ENCODE results near the gene TRIP10. TPM values are rescaled to one million over a fixed set of nuclear protein-coding genes. Genes with fewer than 3 reads are reported as not detected.

The TRIP10 gene
- polyA plus RNA-seq, 3 donors from 2014 or later: 0.86 to 1.5 TPM; not detected in 1

DNA sequence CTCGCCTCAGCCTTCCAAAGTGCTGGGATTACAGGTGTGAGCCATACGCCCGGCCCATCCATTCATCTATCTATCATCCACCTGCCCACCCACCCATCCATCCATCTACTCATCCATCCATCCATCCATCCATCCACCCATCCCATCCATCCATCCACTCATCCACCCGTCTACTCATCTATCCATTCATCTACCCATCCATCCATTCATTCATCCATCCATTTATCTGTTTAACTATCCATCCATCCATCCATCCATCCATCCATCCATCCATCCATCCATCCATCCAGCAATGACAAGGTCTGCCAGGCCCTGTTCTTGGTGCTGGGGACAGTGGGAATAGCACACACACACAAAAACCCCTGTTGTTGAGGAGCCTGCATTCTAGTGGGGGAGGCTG is 37.5 kb downstream of the TRIP10 start:
- Mint-ChIP-seq H3K27ac (peak overlapping the region; percentile 74 to 95 (median 88)), H3K4me3 (peak overlapping the region; percentile 23 to 75 (median 47)), H3K4me1 (peaks cover 70 to 77% of the 10 kb centered on the region in 2 donors)

DNA sequence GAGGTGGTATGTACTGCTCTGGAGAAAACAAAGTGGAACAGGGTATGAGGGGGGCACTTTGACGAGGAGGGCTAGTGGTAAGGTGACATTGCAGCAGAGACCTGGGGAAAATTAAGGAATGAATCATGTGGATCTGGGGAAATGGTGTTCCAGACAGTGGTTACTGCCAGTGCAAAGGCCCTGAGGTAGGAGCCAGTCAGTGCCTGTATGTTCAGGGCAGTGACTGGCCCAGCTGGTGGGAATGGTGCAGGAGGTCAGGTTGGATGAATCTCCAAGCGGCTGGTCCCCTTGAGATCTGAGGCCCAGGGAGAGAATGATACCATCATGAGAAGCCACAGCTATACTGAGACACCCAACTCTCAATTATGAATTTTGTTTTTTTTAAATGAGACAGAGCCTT is 38.0 kb downstream of the TRIP10 start:
- Mint-ChIP-seq H3K4me3 (peak overlapping the region; percentile 20 to 75 (median 47)), H3K27ac (peak overlapping the region; percentile 81 to 95 (median 92)), H3K9me3 (no peaks in the 10 kb centered on the region)

More for the DNA sequence above, 37.5 kb downstream of the TRIP10 start:
- no peak for DNase-seq
- Mint-ChIP-seq H3K27me3 (ENCODE audit: low read depth in 3 of 3) (peaks cover 2 to 18% (median 8%) of the 10 kb centered on the region in 3 donors), H3K36me3 (peaks cover 20 to 32% (median 21%) of the 10 kb centered on the region in 3 donors), H3K9me3 (no peaks in the 10 kb centered on the region)

DNA sequence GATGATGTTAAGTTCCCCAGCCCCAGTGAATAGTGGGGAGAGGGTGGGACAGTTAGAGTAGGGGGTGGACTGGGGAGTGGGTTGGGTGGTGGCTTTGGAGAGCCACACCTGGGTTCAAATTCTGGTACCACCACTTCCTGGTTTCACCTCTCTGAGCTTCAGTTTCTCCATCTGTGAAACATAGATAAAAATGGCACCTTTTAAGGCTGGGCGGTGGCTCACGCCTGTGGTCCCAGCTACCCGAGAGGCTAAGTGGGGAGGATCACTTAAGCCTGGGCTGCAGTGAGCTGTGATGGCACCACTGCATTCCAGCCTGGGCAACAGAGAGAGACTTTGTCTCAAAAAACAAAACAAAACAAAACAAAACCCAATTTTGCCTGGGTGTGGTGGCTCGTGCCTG is 38.9 kb downstream of the TRIP10 start:
- peak in 2 of 3 donors; percentile 22 to 31 for DNase-seq
- peaks cover 2 to 10% (median 2%) of the 10 kb centered on the region in 3 donors for H3K27me3 Mint-ChIP-seq (ENCODE audit: low read depth in 3 of 3)
- peak overlapping the region; percentile 84 to 95 (median 92) for H3K27ac Mint-ChIP-seq
- peaks cover 66 to 71% of the 10 kb centered on the region in 2 donors for H3K4me1 Mint-ChIP-seq
- no peaks in the 10 kb centered on the region for H3K9me3 Mint-ChIP-seq
- H3K36me3 Mint-ChIP-seq: peaks cover 20 to 32% (median 21%) of the 10 kb centered on the region in 3 donors
- peak overlapping the region; percentile 63 to 78 (median 71) for H3K4me3 Mint-ChIP-seq

More for the DNA sequence above, 38.0 kb downstream of the TRIP10 start:
- no peak for DNase-seq
- Mint-ChIP-seq H3K4me1 (peaks cover 66 to 73% of the 10 kb centered on the region in 2 donors), H3K27me3 (ENCODE audit: low read depth in 3 of 3) (peaks cover 2 to 14% (median 4%) of the 10 kb centered on the region in 3 donors), H3K36me3 (peaks cover 20 to 32% (median 21%) of the 10 kb centered on the region in 3 donors)

DNA sequence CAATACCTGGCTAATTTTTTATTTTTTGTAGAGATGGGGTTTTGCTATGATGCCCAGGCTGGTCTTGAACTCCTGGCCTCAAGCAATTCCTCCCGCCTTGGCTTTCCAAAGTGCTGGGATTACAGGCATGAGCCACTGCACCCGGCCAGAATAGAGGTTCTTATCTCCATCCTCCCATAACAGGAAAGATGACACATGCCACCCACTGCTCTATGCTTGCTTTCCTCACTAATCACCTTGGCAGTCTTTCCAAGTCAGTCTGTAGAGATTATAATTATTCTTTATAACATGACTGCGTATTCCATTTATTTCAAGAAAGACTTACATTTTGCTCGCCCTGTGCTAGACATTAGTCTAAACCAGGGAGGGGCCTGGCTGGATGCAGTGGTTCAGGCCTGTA is 39.7 kb downstream of the TRIP10 start:
- peaks cover 0 to 10% (median 2%) of the 10 kb centered on the region in 3 donors for H3K27me3 Mint-ChIP-seq (ENCODE audit: low read depth in 3 of 3)
- DNase-seq: no peak
- peaks cover 20 to 32% (median 21%) of the 10 kb centered on the region in 3 donors for H3K36me3 Mint-ChIP-seq
- H3K4me3 Mint-ChIP-seq: peak overlapping the region in 1 of 5 donors; percentile 30
- no peaks in the 10 kb centered on the region for H3K9me3 Mint-ChIP-seq
- peak overlapping the region; percentile 35 to 94 (median 87) for H3K27ac Mint-ChIP-seq
- H3K4me1 Mint-ChIP-seq: peaks cover 64 to 69% of the 10 kb centered on the region in 2 donors

DNA sequence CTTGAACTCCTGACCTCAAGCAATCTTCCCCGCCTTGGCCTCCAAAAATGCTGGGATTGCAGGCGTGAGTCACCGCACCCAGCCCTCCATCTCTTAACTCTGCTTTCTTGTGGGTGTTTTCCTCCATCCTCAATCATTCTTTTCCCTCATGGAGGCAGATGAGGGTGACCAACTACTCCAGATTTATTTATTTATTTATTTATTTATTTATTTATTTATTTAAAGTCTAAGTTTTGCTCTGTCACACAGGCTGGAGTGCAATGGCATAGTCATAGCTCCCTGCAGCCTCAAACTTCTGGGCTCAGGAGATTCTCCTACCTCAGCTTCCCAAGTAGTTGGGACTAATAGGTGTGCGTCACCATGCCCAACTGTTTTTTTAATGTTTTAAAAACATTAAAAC is 47.9 kb downstream of the TRIP10 start:
- Mint-ChIP-seq H3K36me3 (peaks cover 11 to 18% (median 16%) of the 10 kb centered on the region in 3 donors), H3K27ac (peak overlapping the region in 1 of 6 donors; percentile 44), H3K9me3 (no peaks in the 10 kb centered on the region), H3K4me3 (no peak overlapping the region), H3K4me1 (peaks cover 48 to 60% of the 10 kb centered on the region in 2 donors), H3K27me3 (ENCODE audit: low read depth in 3 of 3) (peaks cover 0 to 3% (median 1%) of the 10 kb centered on the region in 3 donors)
- DNase-seq: no peak

DNA sequence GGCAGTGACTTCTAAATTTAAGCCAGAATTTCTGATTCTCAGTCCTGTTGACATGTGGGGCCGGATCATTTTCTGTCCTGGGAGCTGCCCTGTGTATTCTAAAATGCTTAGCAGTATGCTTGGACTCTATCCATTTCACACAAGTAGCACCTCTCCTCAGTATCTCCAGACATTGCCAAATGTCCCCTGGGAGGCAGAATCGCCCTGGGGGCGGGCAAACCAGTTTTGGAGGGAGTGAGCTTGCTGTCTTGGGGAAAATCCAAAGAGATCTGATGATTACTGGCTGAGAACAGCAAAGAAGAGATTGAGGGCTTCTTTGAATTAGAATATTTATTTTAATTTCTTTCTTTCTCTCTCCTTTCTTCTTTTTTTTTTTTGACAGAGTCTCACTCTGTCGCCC is 49.4 kb downstream of the TRIP10 start:
- Mint-ChIP-seq H3K9me3 (no peaks in the 10 kb centered on the region), H3K27ac (peak overlapping the region in 5 of 6 donors; percentile 13 to 73 (median 42)), H3K4me1 (peaks cover 57 to 74% of the 10 kb centered on the region in 2 donors), H3K4me3 (no peak overlapping the region), H3K27me3 (ENCODE audit: low read depth in 3 of 3) (peaks cover 0 to 3% (median 1%) of the 10 kb centered on the region in 3 donors), H3K36me3 (peaks cover 11 to 21% (median 18%) of the 10 kb centered on the region in 3 donors)
- DNase-seq: no peak

DNA sequence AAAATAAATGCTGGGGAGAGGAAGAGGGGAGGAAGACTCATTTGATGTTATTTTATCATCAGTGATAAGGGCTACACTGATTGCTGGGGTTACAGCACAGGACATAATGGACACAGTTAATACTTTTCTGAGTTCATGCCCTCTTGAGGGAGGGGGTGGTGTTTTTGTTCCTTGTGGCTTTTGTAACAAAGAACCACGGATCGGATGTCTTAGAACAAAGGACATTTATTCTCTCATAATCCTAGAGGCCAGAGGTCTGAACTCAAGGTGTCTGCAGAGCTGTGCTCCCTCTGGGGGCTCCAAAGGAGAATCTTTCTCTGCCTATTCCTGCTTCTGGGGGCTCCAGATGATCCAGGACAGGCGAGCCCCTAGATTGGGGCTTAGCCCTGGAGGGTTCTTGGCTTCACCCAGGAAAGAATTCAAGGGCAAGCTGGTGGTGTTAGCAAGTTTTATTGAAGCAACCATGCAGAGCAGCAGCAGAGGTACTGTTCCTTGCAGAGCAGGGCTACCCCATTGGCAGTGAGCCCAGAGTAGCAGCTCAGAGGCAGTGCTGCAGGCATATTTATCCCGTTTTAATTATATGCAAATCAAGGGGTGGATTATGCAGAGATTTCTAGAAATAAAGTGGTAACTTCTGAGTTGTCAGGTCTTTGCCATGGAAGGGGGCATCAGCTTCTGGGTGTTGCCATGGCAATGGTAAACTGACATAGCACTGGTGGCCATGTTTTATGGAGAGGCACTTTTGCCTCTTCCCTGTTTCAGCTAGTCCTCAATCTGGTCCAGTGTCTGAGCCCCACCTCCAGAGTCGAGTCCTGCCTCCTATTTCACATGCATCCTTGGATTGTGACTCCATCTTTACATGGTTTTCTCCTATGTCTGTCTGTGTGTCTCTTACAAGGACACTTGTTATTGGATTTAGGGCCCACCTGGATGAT is 51.0 kb downstream of the TRIP10 start:
- Mint-ChIP-seq H3K36me3 (peaks cover 19 to 22% (median 21%) of the 10 kb centered on the region in 3 donors), H3K4me3 (no peak overlapping the region), H3K9me3 (no peaks in the 10 kb centered on the region), H3K4me1 (peaks cover 60 to 75% of the 10 kb centered on the region in 2 donors), H3K27me3 (ENCODE audit: low read depth in 3 of 3) (peaks cover 0 to 3% (median 1%) of the 10 kb centered on the region in 3 donors), H3K27ac (peak overlapping the region; percentile 14 to 82 (median 68))
- no peak for DNase-seq

DNA sequence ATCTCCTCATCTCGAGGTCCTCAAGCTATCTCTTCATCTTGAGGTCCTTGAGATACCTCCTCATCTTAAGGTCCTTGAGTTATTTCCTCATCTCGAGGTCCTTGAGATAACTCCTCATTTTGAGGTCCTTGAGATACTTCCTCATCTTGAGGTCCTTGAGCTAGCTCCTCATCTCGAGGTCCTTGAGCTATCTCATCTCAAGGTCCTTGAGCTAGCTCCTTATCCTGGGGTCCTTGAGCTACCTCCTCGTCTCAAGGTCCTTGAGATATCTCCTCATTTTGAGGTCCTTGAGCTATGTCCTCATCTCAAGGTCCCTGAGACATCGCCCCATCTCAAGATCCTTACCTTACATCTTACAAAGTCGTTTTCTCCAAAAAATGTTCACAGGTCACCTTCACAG is 51.8 kb downstream of the TRIP10 start:
- peak overlapping the region; percentile 62 to 85 (median 84) for H3K27ac Mint-ChIP-seq
- peaks cover 65 to 77% of the 10 kb centered on the region in 2 donors for H3K4me1 Mint-ChIP-seq
- H3K9me3 Mint-ChIP-seq: no peaks in the 10 kb centered on the region
- peaks cover 14 to 20% (median 19%) of the 10 kb centered on the region in 3 donors for H3K36me3 Mint-ChIP-seq
- H3K27me3 Mint-ChIP-seq (ENCODE audit: low read depth in 3 of 3): peaks cover 0 to 2% (median 1%) of the 10 kb centered on the region in 3 donors
- no peak for DNase-seq
- H3K4me3 Mint-ChIP-seq: no peak overlapping the region

DNA sequence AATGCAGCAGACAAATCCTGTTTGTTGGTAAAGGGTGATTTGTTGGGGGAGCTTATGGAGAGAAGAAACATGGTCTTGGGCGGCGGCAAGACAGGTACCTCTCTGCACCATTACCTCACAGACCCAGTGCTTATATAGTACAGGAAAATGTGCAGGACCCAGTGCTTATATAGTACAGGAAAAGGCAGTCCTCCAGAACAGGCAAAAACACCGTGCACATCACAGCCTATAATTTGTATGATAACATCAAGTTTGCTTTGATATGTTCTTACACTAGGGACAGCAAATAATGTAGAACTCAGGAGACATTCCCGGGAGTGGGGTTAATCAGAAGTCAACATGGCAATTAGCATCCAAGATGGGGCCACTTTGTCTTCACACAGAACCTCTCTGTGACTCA is 53.9 kb downstream of the TRIP10 start:
- peaks cover 19 to 27% (median 25%) of the 10 kb centered on the region in 3 donors for H3K36me3 Mint-ChIP-seq
- DNase-seq: no peak
- peak overlapping the region in 5 of 6 donors; percentile 47 to 85 (median 78) for H3K27ac Mint-ChIP-seq
- H3K27me3 Mint-ChIP-seq (ENCODE audit: low read depth in 3 of 3): peaks cover 0 to 2% (median 0%) of the 10 kb centered on the region in 3 donors
- peaks cover 70 to 83% of the 10 kb centered on the region in 2 donors for H3K4me1 Mint-ChIP-seq
- no peaks in the 10 kb centered on the region for H3K9me3 Mint-ChIP-seq
- H3K4me3 Mint-ChIP-seq: no peak overlapping the region

DNA sequence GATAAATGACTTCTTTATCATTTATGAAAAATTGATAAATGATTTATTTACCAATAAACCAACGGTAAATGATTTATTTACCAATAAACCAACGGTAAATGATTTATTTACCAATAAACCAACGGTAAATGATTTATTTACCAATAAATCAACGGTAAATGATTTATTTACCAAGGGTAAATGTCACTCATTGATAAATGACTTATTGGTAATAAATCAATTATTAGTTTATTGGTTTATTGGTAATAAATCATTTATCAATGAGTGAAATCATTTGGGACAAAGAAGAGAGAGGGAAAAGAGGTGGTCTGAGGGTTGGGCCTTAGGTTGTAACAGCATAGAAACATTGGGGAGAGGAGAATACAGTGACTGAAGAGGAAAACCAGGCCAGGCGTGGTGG is 54.5 kb downstream of the TRIP10 start:
- H3K4me1 Mint-ChIP-seq: peaks cover 68 to 82% of the 10 kb centered on the region in 2 donors
- peaks cover 0 to 2% (median 0%) of the 10 kb centered on the region in 3 donors for H3K27me3 Mint-ChIP-seq (ENCODE audit: low read depth in 3 of 3)
- H3K27ac Mint-ChIP-seq: peak overlapping the region; percentile 47 to 88 (median 72)
- peak overlapping the region in 2 of 5 donors; percentile 0 to 22 for H3K4me3 Mint-ChIP-seq
- H3K36me3 Mint-ChIP-seq: peaks cover 19 to 27% (median 25%) of the 10 kb centered on the region in 3 donors
- H3K9me3 Mint-ChIP-seq: no peaks in the 10 kb centered on the region
- DNase-seq: no peak

DNA sequence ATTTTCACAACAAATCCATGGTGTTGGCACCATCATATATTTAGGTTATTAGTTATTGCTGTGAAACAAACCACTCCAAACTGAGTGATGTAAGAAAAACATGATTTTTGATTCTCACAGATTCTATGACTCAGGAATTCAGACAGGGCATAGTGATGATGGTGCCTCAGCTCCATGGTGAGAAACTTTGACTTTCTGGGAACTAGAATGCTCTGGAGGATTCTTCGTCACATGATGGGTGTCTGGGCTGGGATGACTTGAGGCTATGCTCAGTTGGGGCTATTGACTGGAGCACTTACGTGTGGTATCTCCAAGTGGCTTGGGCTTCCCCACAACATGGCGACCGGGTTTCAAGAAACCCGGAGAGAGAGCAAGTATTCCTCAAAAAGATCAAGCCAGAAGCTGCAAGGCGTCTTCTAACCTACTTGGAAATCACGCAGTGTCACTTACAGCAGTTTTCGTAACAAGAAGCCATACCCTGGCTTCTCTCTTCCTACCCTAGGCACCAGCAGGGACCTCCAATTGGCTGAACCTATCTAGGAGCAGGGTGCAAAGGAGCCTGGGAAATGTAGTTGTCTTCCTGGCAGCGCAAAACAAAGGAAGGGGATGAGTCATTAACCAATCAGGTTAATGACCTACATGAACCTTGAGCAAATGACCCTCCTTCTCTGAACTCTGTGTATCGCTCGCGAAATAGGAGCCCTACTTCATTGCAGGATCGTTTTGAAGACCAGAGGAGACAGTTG is 55.4 kb downstream of the TRIP10 start:
- peak overlapping the region in 5 of 6 donors; percentile 47 to 79 (median 59) for H3K27ac Mint-ChIP-seq
- H3K36me3 Mint-ChIP-seq: peaks cover 19 to 27% (median 22%) of the 10 kb centered on the region in 3 donors
- H3K4me3 Mint-ChIP-seq: peak overlapping the region in 1 of 5 donors; percentile 22
- peaks cover 0 to 2% (median 0%) of the 10 kb centered on the region in 3 donors for H3K27me3 Mint-ChIP-seq (ENCODE audit: low read depth in 3 of 3)
- peaks cover 74 to 83% of the 10 kb centered on the region in 2 donors for H3K4me1 Mint-ChIP-seq
- no peaks in the 10 kb centered on the region for H3K9me3 Mint-ChIP-seq
- no peak for DNase-seq

DNA sequence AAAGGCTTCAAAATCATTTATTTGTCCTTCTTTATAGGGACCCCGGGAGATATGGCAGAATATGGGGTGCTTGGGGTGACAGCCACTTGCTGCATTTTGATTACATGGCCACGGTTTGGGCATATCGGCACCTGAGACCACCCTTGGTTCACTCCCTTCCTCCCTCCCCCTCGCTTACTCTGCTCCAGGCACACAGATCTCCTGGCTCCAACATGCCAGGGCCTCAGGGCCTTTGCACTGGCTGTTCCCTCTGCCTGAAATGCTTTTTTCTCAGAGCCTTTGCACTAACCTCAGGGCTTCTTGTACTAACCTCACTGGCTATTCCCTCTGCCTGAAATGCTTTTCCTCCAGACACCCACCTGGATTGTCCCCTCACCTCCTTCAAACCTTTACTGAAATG is 56.8 kb downstream of the TRIP10 start:
- Mint-ChIP-seq H3K4me1 (peaks cover 76 to 84% of the 10 kb centered on the region in 2 donors), H3K4me3 (no peak overlapping the region), H3K36me3 (peaks cover 19 to 27% (median 22%) of the 10 kb centered on the region in 3 donors), H3K9me3 (no peaks in the 10 kb centered on the region), H3K27me3 (ENCODE audit: low read depth in 3 of 3) (peaks cover 0 to 4% (median 0%) of the 10 kb centered on the region in 3 donors), H3K27ac (peak overlapping the region in 5 of 6 donors; percentile 25 to 77 (median 45))
- no peak for DNase-seq

DNA sequence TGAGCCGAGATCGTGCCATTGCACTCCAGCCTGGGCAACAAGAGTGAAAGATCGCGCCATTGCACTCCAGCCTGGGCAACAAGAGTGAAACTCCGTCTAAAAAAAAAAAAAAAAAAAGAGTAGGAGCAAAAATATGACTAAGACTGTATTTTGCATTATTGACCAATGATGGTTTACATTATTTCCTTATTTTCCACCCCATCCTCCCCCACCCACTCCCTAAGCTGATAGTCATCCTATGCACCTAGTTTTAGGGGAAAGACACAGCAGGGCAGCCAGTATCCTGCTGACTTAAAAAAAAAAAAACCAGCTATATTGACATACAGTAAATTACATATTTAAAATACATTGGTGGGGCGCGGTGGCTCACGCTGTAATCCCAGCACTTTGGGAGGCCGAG is 58.2 kb downstream of the TRIP10 start:
- Mint-ChIP-seq H3K4me3 (no peak overlapping the region), H3K9me3 (no peaks in the 10 kb centered on the region), H3K4me1 (peaks cover 73 to 83% of the 10 kb centered on the region in 2 donors), H3K36me3 (peaks cover 16 to 19% (median 17%) of the 10 kb centered on the region in 3 donors), H3K27me3 (ENCODE audit: low read depth in 3 of 3) (peaks cover 5 to 14% (median 9%) of the 10 kb centered on the region in 3 donors), H3K27ac (peak overlapping the region in 3 of 6 donors; percentile 22 to 70 (median 40))
- no peak for DNase-seq

All from immature natural killer cell (primary cell).